Measurements from ENCODE around the gene PLEKHG3.

The PLEKHG3 gene

DNA sequence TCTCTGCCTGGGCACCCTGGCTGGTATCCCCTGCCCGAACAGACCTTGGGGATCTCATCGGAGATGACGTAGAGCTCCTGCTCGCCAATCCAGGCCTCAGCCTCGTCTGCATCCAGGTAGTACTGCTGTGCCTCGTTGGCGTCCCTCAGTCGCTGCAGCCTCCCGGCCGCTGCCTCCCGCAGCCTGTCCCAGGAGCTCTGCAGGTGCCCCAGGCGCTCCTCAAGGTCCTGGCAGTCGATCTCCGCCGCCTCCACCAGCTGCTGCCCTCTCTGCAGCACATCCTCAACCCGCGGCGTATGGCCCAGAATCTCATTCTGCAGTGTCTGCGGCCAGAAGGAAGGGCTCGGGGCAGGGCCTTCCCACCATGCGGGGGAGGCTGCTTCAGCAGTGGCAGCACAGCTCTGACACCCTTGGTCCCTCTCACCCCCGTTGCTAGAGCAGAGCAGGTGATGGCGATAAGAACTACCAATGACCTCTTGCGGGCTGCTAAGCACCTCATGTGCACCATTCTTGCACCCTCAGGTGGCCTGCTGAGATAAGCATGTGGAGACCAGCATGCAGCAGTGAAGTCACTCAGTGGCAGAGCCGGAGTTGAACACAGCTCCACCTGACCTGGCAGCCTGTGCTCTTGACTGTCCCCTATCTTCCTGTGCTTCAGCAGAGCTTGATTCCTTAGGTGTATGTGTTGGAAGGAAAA is 71.0 kb downstream of the PLEKHG3 start:
- TF ChIP-seq, protein P1, sequence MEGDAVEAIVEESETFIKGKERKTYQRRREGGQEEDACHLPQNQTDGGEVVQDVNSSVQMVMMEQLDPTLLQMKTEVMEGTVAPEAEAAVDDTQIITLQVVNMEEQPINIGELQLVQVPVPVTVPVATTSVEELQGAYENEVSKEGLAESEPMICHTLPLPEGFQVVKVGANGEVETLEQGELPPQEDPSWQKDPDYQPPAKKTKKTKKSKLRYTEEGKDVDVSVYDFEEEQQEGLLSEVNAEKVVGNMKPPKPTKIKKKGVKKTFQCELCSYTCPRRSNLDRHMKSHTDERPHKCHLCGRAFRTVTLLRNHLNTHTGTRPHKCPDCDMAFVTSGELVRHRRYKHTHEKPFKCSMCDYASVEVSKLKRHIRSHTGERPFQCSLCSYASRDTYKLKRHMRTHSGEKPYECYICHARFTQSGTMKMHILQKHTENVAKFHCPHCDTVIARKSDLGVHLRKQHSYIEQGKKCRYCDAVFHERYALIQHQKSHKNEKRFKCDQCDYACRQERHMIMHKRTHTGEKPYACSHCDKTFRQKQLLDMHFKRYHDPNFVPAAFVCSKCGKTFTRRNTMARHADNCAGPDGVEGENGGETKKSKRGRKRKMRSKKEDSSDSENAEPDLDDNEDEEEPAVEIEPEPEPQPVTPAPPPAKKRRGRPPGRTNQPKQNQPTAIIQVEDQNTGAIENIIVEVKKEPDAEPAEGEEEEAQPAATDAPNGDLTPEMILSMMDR (IDR thresholded peaks at IDR 0.05; ENCODE audit: unreplicated experiment in 3 of 3) = no peak
- Mint-ChIP-seq H3K36me3 (ENCODE audit: low read depth) (peaks cover 4% of the 10 kb centered on the region), H3K9me3 (peaks cover 3% of the 10 kb centered on the region), H3K4me1 (peaks cover 7% of the 10 kb centered on the region), H3K27me3 (ENCODE audit: low read depth) (peaks cover 3% of the 10 kb centered on the region), H3K4me3 (no peak overlapping the region), H3K27ac (no peak overlapping the region)

- Mint-ChIP-seq H3K9me3 (peaks cover 3% of the 10 kb centered on the region), H3K27ac (no peak overlapping the region), H3K4me3 (no peak overlapping the region), H3K4me1 (peaks cover 7% of the 10 kb centered on the region), H3K27me3 (ENCODE audit: low read depth) (peaks cover 3% of the 10 kb centered on the region), H3K36me3 (ENCODE audit: low read depth) (peaks cover 4% of the 10 kb centered on the region)
- TF ChIP-seq, protein P1 (IDR thresholded peaks at IDR 0.05; ENCODE audit: unreplicated experiment in 3 of 3) = no peak
Observed at GRCh38 chr14:64777461-64777860, 73.2 kb downstream of the PLEKHG3 start.

- Mint-ChIP-seq H3K27ac (no peak overlapping the region), H3K36me3 (ENCODE audit: low read depth) (peaks cover 4% of the 10 kb centered on the region), H3K4me3 (no peak overlapping the region), H3K9me3 (peaks cover 3% of the 10 kb centered on the region), H3K4me1 (peaks cover 7% of the 10 kb centered on the region), H3K27me3 (ENCODE audit: low read depth) (peaks cover 3% of the 10 kb centered on the region)
- TF ChIP-seq, protein P1 (IDR thresholded peaks at IDR 0.05; ENCODE audit: unreplicated experiment in 3 of 3) = no peak
Observed at GRCh38 chr14:64778104-64778754, 74.0 kb downstream of the PLEKHG3 start.

DNA sequence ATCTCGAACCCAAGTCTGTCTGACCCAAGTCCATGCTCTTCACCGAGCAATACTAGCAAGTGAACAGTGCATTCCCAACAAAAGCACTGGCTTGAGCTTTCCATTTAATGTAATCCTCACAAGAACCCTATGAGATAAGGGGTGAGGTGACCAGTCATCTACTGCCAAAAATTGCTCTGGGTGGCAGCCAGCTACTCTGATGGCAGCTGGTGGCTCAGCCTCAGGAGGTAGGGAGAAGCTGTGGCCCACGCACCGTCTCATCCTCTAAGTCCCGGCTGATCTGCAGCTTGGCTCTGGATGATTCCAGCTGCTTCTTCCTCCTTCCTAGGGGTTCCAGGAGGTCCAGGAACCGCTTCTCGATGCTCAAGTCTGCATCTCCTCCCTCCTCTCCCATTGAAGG is 75.2 kb downstream of the PLEKHG3 start:
- peaks cover 3% of the 10 kb centered on the region for H3K36me3 Mint-ChIP-seq (ENCODE audit: low read depth)
- TF ChIP-seq, protein P1 (IDR thresholded peaks at IDR 0.05; ENCODE audit: unreplicated experiment in 3 of 3) = no peak
- H3K27me3 Mint-ChIP-seq (ENCODE audit: low read depth) = peaks cover 3% of the 10 kb centered on the region
- no peak overlapping the region for H3K4me3 Mint-ChIP-seq
- H3K9me3 Mint-ChIP-seq = peaks cover 3% of the 10 kb centered on the region
- H3K27ac Mint-ChIP-seq = no peak overlapping the region
- peaks cover 7% of the 10 kb centered on the region for H3K4me1 Mint-ChIP-seq

DNA sequence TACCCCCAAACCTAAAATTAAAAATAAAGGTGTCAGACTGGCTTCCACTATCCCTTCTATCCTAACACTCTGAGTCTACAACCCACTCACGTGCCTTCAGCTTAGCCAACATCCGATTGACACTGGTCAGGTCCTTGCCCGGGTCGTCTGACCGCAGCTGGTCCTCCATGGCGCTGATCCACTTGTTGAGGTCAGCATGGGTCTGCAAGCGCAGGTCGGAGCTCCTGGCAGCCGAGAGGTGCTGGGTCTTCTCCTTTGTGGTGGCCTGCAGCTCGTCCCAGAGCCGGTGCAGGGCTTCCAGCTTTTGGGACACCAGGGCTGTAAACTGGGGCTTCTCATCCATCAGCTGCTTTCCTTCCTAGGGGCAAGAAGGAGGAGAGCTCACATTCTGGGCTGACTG is 78.0 kb downstream of the PLEKHG3 start:
- no peaks in the 10 kb centered on the region for H3K36me3 Mint-ChIP-seq (ENCODE audit: low read depth)

More for the DNA sequence above, 78.0 kb downstream of the PLEKHG3 start:
- Mint-ChIP-seq H3K4me3 (no peak overlapping the region), H3K27ac (no peak overlapping the region), H3K9me3 (no peaks in the 10 kb centered on the region), H3K4me1 (peaks cover 7% of the 10 kb centered on the region), H3K27me3 (ENCODE audit: low read depth) (peaks cover 3% of the 10 kb centered on the region)
- TF ChIP-seq, protein P1 (IDR thresholded peaks at IDR 0.05; ENCODE audit: unreplicated experiment in 3 of 3) = no peak

All from nephron (organoid).